GM12864 (cell line): ENCODE data around the gene INTS4.
"Not testable (repeated sequence)": the region's sequence is repeated elsewhere in the genome, so short reads cannot be mapped to it uniquely, and the experiment has no call there.

Experiments used
- DNase-seq: peaks from one replicate; pipeline ENCODE4 v3.0.0-alpha.2; 2011; ENCODE audit warnings: low read depth
- H3K4me3 ChIP-seq: 2 replicates; pipeline ENCODE4 v1.5.1; 2011; ENCODE audit warnings: mild to moderate bottlenecking, low read depth, low read length, control low read depth
- CTCF ChIP-seq: IDR thresholded peaks from 2 replicates; pipeline ENCODE4 v1.5.1; 2011; ENCODE audit warnings: low read depth, mild to moderate bottlenecking, moderate library complexity, low read length, control low read depth, inconsistent platforms; ENCODE audit errors: missing control alignments

INTS4 gene

GRCh38 chr11:78021611-78022010, 27.1 kb upstream of the INTS4 start:
- no peak for DNase-seq
- TF ChIP-seq CTCF = no peak
- H3K4me3 ChIP-seq = no peak overlapping the region

GRCh38 chr11:78020246-78020645, 25.8 kb upstream of the INTS4 start:
- no peak for TF ChIP-seq CTCF
- H3K4me3 ChIP-seq = no peak overlapping the region
- no peak for DNase-seq

GRCh38 chr11:78019808-78020207, 25.3 kb upstream of the INTS4 start:
- no peak for TF ChIP-seq CTCF
- no peak overlapping the region for H3K4me3 ChIP-seq
- no peak for DNase-seq

GRCh38 chr11:78015878-78016277, 21.4 kb upstream of the INTS4 start:
- no peak for TF ChIP-seq CTCF
- DNase-seq = no peak
- H3K4me3 ChIP-seq = no peak overlapping the region

GRCh38 chr11:78014937-78015520, 20.6 kb upstream of the INTS4 start:
- DNase-seq, H3K4me3 ChIP-seq: not testable (repeated sequence)

- TF ChIP-seq CTCF = no peak
- no peak overlapping the region for H3K4me3 ChIP-seq
- no peak for DNase-seq
Observed at GRCh38 chr11:78011301-78011700, 16.8 kb upstream of the INTS4 start.

GRCh38 chr11:78010755-78011154, 16.3 kb upstream of the INTS4 start:
- no peak for TF ChIP-seq CTCF
- DNase-seq = no peak
- H3K4me3 ChIP-seq = no peak overlapping the region
